ENCODE data around the gene AP2M1.

The AP2M1 gene

DNA sequence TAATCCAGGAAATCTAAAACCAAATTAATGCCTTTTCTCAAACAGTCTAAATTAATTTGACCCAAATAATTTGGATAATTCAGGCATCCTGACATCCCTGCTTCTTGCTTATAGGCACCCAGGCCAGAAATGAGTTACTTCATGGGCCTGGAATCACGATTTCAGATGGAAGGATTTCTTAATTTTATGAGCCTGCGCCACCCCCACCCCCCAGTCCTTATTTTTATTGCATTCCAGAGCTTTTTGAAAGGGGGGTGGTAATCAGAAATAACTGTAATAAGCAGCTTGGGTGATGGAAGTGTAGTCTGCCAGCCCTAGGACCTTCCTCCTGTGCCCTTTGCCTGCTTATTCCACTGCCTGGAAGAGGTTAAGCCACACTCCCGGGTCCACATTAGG lies 1.3 kb downstream of the AP2M1 start:
- H3K27ac ChIP-seq = peak overlapping the region; percentile 87
- TF ChIP-seq, protein P1, sequence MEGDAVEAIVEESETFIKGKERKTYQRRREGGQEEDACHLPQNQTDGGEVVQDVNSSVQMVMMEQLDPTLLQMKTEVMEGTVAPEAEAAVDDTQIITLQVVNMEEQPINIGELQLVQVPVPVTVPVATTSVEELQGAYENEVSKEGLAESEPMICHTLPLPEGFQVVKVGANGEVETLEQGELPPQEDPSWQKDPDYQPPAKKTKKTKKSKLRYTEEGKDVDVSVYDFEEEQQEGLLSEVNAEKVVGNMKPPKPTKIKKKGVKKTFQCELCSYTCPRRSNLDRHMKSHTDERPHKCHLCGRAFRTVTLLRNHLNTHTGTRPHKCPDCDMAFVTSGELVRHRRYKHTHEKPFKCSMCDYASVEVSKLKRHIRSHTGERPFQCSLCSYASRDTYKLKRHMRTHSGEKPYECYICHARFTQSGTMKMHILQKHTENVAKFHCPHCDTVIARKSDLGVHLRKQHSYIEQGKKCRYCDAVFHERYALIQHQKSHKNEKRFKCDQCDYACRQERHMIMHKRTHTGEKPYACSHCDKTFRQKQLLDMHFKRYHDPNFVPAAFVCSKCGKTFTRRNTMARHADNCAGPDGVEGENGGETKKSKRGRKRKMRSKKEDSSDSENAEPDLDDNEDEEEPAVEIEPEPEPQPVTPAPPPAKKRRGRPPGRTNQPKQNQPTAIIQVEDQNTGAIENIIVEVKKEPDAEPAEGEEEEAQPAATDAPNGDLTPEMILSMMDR (conservative IDR thresholded peaks at IDR 0.05) = no peak

DNA sequence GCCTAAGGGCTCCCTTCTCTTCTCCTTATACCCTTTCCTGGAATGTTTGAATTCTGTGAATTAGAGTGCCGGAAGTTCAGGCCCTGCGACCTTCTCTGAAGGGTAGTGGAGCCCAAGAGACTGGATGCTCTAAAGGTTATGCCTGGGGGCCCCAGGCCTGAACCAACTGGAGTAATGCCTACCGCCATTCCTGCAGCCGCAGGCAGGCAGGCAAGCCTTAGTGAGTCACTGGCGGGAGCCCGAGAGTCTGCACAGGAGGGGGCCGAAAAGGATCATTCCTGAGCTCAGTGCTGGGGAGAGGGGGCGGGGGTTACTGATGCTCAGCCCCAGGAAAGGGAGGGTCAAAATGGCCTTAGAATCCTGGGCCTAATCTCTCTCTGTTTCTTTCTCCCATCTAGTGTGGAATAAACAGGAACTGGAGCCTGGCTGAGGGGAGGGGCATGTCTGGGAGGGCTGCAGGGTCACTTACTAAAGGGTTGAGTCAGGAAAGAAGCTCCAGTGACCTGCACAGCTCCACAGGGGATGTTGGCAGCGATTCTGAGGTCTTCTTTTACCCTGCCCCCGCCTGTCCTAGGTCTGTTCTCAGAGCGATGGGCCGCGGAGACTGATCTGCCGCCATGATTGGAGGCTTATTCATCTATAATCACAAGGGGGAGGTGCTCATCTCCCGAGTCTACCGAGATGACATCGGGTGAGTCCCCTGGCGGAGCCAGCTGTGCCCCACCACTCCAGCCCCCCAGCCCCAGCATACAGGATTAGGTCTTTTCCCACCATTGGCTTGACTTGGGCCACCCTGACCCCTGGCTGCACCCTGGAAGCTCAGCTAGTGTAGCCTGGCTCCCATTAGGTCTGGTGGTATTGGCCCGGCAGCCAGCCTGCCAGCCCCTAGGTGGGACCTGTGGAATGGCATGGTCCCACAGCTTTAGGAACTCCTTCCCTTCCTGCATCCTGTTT lies 2.0 kb downstream of the AP2M1 start:
- TF ChIP-seq, protein P1 (conservative IDR thresholded peaks at IDR 0.05) = no peak
- H3K27ac ChIP-seq = peak overlapping the region; percentile 87; the same call in 1 of the 2 replicates

DNA sequence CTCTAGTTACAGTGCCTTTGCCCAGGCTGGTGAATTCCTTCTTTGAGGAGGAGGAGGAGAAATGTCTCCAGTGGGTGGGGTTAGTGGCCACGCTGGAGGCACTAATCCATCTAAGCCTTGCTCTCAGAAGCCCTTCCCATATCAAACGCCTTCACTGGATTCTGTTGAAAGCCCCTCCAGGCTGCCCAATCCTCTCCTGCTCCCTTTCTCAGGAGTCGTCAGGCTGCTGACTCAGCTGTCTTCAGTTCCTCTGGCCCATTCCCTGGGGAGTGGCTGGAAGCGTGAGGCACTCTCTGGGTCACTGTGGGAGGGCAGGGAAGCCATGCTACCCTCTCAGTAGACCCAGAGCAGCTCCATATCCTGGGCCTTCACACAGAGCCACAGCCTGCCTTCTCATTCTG lies 2.7 kb downstream of the AP2M1 start:
- TF ChIP-seq, protein P1 (conservative IDR thresholded peaks at IDR 0.05) = no peak

DNA sequence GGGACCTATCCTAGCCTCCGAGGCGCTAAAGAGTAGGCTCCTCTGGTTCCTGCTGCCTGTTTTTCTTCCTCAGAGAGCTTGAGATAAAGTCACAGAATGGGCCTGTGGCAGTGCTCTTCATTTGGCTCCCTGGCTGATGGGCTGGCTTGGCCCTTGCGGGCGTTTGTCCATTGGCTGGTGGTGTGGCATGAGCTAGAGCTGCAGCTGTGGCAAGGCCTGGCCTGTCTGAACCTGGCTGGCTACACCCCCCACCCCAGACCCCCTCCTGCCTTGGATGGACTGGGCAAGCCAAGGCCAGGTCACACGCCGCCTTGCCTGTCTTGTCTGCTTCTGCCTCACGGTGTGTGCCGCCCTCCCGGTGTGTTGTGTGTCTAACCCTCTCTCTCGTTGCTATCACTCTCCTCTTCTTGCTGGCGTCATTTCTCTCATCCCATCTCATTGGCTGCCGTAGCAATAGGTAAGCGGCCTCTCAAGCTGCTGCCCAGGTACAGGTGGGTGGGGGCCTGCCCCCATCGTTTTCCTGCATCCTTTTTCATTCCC lies 3.2 kb downstream of the AP2M1 start:
- H3K27ac ChIP-seq = no peak overlapping the region
- TF ChIP-seq, protein P1 (conservative IDR thresholded peaks at IDR 0.05) = no peak

More for the DNA sequence above, 2.7 kb downstream of the AP2M1 start:
- no peak overlapping the region for H3K27ac ChIP-seq

DNA sequence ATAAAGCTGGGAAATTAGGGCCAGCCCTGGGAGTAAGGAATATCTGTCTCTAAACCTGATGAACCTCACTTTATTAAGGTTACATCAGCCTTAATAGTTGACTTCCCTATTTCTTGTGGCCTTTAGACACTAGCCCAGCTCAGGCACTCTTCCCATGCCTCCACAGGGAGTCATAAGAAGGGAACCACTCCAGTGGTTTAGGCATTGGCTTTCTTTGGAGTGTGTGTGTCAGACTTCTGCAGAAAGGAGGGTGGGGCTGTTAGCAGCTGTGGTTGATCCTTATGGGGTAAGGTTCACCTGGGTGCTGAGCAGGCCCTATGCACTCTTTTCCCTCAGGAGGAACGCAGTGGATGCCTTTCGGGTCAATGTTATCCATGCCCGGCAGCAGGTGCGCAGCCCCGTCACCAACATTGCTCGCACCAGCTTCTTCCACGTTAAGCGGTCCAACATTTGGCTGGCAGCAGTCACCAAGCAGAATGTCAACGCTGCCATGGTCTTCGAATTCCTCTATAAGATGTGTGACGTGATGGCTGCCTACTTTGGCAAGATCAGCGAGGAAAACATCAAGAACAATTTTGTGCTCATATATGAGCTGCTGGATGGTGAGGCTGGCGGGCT lies 4.0 kb downstream of the AP2M1 start:
- TF ChIP-seq, protein P1 (conservative IDR thresholded peaks at IDR 0.05) = no peak

DNA sequence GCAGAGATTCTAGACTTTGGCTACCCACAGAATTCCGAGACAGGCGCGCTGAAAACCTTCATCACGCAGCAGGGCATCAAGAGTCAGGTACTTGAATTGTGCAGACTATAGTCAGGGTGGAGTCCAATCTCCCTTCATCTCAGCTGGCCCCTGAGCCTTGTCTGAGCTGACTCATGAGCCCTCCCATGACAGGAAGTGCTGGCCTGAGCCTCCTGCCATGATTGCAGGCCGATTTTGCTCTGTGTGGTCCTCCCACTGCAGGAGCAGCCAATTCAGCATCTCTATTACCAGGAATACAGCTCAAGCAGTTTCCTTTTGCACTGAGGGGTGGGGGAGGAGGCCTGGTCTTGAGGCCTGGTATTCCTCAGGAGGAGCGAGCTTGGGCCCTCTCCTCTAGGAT lies 5.5 kb downstream of the AP2M1 start:
- no peak overlapping the region for H3K27ac ChIP-seq
- TF ChIP-seq, protein P1 (conservative IDR thresholded peaks at IDR 0.05) = no peak

More for the DNA sequence above, 4.0 kb downstream of the AP2M1 start:
- no peak overlapping the region for H3K27ac ChIP-seq

DNA sequence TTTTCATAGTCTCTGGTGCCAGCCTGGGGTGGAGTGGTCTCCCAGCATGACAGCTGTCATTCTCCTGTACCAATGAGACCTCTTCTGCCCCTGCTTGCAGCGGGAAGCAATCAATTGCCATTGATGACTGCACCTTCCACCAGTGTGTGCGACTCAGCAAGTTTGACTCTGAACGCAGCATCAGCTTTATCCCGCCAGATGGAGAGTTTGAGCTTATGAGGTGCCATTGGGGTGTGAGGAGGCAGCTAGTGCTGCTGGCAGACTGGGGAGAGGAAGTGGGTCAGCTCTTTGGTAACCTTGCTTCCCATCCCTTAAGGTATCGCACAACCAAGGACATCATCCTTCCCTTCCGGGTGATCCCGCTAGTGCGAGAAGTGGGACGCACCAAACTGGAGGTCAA lies 6.9 kb downstream of the AP2M1 start:
- TF ChIP-seq, protein P1 (conservative IDR thresholded peaks at IDR 0.05) = no peak
- no peak overlapping the region for H3K27ac ChIP-seq

Data from VCaP (cell line).